AG04450 (cell line): ENCODE data around the gene ELOVL5. TPM values are rescaled to one million over a fixed set of nuclear protein-coding genes. Genes with fewer than 3 reads are reported as not detected.

Experiments used
- CTCF ChIA-PET: fragments of 300-600, 350-600 bp; formaldehyde crosslinking; extraction: SDS; loops from one replicate; lab custom pipeline; 2022; ENCODE audit warnings: antibody characterized with exemption, inconsistent platforms; lab: Charles Lee
- POLR2A ChIA-PET: fragments of 350-600 bp; formaldehyde crosslinking; extraction: SDS; loops from one replicate; lab custom pipeline; 2021; ENCODE audit warnings: antibody characterized with exemption, inconsistent platforms; lab: Yijun Ruan, JAX
- DNase-seq: peaks from one replicate; pipeline ENCODE4 v3.0.0-alpha.2; 2011; ENCODE audit warnings: low read depth, low spot score
- H3K27ac ChIP-seq: one replicate; pipeline ENCODE4 v1.5.1; 2012; ENCODE audit warnings: low read depth, low read length, control low read depth
- H3K27me3 ChIP-seq: one replicate; pipeline ENCODE4 v1.6.0; 2012; ENCODE audit warnings: low read length; ENCODE audit not compliant: control insufficient read depth, insufficient read depth
- H3K4me3 ChIP-seq: 2 replicates; pipeline ENCODE4 v1.5.1; 2011; ENCODE audit warnings: mild to moderate bottlenecking, low read depth, low read length, control low read depth
- H3K9me3 ChIP-seq: 2 replicates; pipeline ENCODE4 v1.5.1; 2012; ENCODE audit warnings: low read length; ENCODE audit not compliant: control insufficient read depth, insufficient read depth
- CTCF ChIP-seq: IDR thresholded peaks from 2 replicates; pipeline ENCODE4 v1.5.1; 2011; ENCODE audit warnings: low read depth, low read length, control low read depth, inconsistent platforms
- polyA plus RNA-seq: library from polyadenylated mRNA; depleted of rRNA; stranded (reverse); fragments of >200 nt; gene quantifications from 2 replicates; pipeline ENCODE4 v1.2.3, GENCODE V29; 2011

Gene ELOVL5
- polyA plus RNA-seq, 1 experiment: 81.6 TPM

- CTCF ChIA-PET: no interaction called here
- Histone ChIP-seq H3K27ac (no peak overlapping the region), H3K9me3 (no peaks in the 10 kb centered on the region), H3K27me3 (peaks cover 11% of the 10 kb centered on the region), H3K4me3 (no peak overlapping the region)
- POLR2A ChIA-PET: no interaction called here
- no peak for DNase-seq
- TF ChIP-seq CTCF: no peak
Measured at GRCh38 chr6:53376661-53377226, 28.0 kb upstream of the ELOVL5 start.

GRCh38 chr6:53375847-53376246 lies 27.1 kb upstream of the ELOVL5 start:
- CTCF ChIA-PET: no interaction called here
- Histone ChIP-seq H3K27ac (no peak overlapping the region), H3K27me3 (peaks cover 11% of the 10 kb centered on the region), H3K9me3 (no peaks in the 10 kb centered on the region), H3K4me3 (no peak overlapping the region)
- no peak for DNase-seq
- no peak for TF ChIP-seq CTCF
- POLR2A ChIA-PET: no interaction called here

- no peak overlapping the region for H3K4me3 ChIP-seq
- peaks cover 15% of the 10 kb centered on the region for H3K27me3 ChIP-seq
- ChIA-PET POLR2A (no interaction called here), CTCF (no interaction called here)
- no peak overlapping the region for H3K27ac ChIP-seq
- DNase-seq: no peak
- TF ChIP-seq CTCF: no peak
- H3K9me3 ChIP-seq: no peaks in the 10 kb centered on the region
Measured at GRCh38 chr6:53373638-53374037, 24.9 kb upstream of the ELOVL5 start.

GRCh38 chr6:53369876-53370515 lies 21.2 kb upstream of the ELOVL5 start:
- DNase-seq: no peak
- POLR2A ChIA-PET: no interaction called here
- Histone ChIP-seq H3K4me3 (no peak overlapping the region), H3K27ac (peak overlapping the region; percentile 24), H3K27me3 (peaks cover 10% of the 10 kb centered on the region), H3K9me3 (no peaks in the 10 kb centered on the region)
- no peak for TF ChIP-seq CTCF
- CTCF ChIA-PET: no interaction called here

- no peak overlapping the region for H3K4me3 ChIP-seq
- H3K9me3 ChIP-seq: no peaks in the 10 kb centered on the region
- POLR2A ChIA-PET: no interaction called here
- H3K27ac ChIP-seq: no peak overlapping the region
- TF ChIP-seq CTCF: no peak
- no peak for DNase-seq
- peaks cover 4% of the 10 kb centered on the region for H3K27me3 ChIP-seq
- CTCF ChIA-PET: no interaction called here
Measured at GRCh38 chr6:53369051-53369450, 20.3 kb upstream of the ELOVL5 start.
